Astrocyte (in vitro differentiated cells and primary cell): ENCODE data around the gene CAMKMT.

Experiments used
- EZH2 ChIP-seq: IDR thresholded peaks from 2 replicates; pipeline ENCODE4 v1.6.1; 2012; ENCODE audit warnings: mild to moderate bottlenecking, low read length, inconsistent platforms; ENCODE audit not compliant: insufficient read depth
- TF ChIP-seq, protein P1 (sequence below): IDR thresholded peaks from 2 replicates; pipeline ENCODE4 v1.5.1; 2011; ENCODE audit warnings: low read depth, mild to moderate bottlenecking, inconsistent platforms, low read length, moderate library complexity; ENCODE audit not compliant: insufficient read depth

DNA sequence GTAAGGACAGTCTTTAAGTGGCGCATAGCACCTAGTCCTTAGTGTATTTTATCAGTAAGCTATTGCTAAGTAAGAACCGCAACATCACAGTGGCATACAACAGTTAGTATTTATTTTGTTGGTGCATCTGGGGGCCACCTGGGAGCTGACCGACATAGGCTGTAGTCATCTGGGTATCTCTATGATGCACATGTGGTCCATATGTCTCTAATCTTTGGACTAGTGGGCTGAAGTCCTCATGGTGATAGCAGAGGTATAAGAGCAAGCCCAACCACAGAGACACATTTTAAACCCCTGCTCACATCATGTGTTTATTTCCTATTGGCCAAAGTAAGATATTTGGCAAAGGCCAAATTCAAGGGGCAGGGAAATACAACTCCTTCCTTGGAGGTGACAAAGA, 2.9 kb downstream of the CAMKMT start:
- TF ChIP-seq, protein P1, sequence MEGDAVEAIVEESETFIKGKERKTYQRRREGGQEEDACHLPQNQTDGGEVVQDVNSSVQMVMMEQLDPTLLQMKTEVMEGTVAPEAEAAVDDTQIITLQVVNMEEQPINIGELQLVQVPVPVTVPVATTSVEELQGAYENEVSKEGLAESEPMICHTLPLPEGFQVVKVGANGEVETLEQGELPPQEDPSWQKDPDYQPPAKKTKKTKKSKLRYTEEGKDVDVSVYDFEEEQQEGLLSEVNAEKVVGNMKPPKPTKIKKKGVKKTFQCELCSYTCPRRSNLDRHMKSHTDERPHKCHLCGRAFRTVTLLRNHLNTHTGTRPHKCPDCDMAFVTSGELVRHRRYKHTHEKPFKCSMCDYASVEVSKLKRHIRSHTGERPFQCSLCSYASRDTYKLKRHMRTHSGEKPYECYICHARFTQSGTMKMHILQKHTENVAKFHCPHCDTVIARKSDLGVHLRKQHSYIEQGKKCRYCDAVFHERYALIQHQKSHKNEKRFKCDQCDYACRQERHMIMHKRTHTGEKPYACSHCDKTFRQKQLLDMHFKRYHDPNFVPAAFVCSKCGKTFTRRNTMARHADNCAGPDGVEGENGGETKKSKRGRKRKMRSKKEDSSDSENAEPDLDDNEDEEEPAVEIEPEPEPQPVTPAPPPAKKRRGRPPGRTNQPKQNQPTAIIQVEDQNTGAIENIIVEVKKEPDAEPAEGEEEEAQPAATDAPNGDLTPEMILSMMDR, result no peak
- no peak for TF ChIP-seq EZH2
